AG09309 (cell line): ENCODE results near the gene NSUN2.

Experiments used
- DNase-seq: peaks from one replicate; pipeline ENCODE4 v3.0.0-alpha.2; 2010; ENCODE audit warnings: low read depth
- H3K4me3 ChIP-seq: 2 replicates; pipeline ENCODE4 v1.5.1; 2011; ENCODE audit warnings: mild to moderate bottlenecking, low read depth, low read length, moderate library complexity; ENCODE audit not compliant: control insufficient read depth
- CTCF ChIP-seq: IDR thresholded peaks from 2 replicates; pipeline ENCODE4 v1.5.1; 2011; ENCODE audit warnings: mild to moderate bottlenecking, low read depth, low read length, inconsistent platforms; ENCODE audit not compliant: insufficient read depth, control insufficient read depth; ENCODE audit errors: missing control alignments

NSUN2 gene

GRCh38 chr5:6583049-6583880, 49.6 kb downstream of the NSUN2 start:
- peak overlapping the region; percentile 26 for H3K4me3 ChIP-seq
- TF ChIP-seq CTCF, result peak; percentile 23
- DNase-seq, result no peak

- H3K4me3 ChIP-seq, result no peak overlapping the region
- DNase-seq, result no peak
- TF ChIP-seq CTCF, result no peak
Measured at GRCh38 chr5:6582507-6583048, 50.3 kb downstream of the NSUN2 start.

- no peak for TF ChIP-seq CTCF
- H3K4me3 ChIP-seq, result no peak overlapping the region
- no peak for DNase-seq
Measured at GRCh38 chr5:6581559-6582426, 51.1 kb downstream of the NSUN2 start.

- DNase-seq, result no peak
- TF ChIP-seq CTCF, result no peak
- H3K4me3 ChIP-seq, result no peak overlapping the region
Measured at GRCh38 chr5:6581090-6581489, 51.8 kb downstream of the NSUN2 start.

- H3K4me3 ChIP-seq, result no peak overlapping the region
- no peak for DNase-seq
- TF ChIP-seq CTCF, result no peak
Measured at GRCh38 chr5:6579535-6579934, 53.3 kb downstream of the NSUN2 start.

GRCh38 chr5:6578676-6579343, 54.0 kb downstream of the NSUN2 start:
- TF ChIP-seq CTCF, result no peak

More at GRCh38 chr5:6578676-6579343, 54.0 kb downstream of the NSUN2 start:
- H3K4me3 ChIP-seq, result no peak overlapping the region
- no peak for DNase-seq
